B cell (primary cell): ENCODE results near the gene SLC43A3. TPM values are rescaled to one million over a fixed set of nuclear protein-coding genes. Genes with fewer than 3 reads are reported as not detected.

Experiments
- ATAC-seq: fragments of 200-7000 bp; cut with Tn5 transposase; one replicate; pipeline ENCODE4 v1.10.0; 2021; ENCODE audit warnings: low read depth, mild to moderate bottlenecking, moderate number of reproducible peaks, moderate library complexity
- CTCF ChIA-PET: fragments of 350-600 bp; sonication (Branson Sonifier 250); formaldehyde crosslinking; loops from one replicate; lab custom pipeline; 2021; ENCODE audit warnings: antibody characterized with exemption, inconsistent platforms; lab: Charles Lee
- POLR2A ChIA-PET: fragments of 350-600 bp; sonication (Branson Sonifier 250); formaldehyde crosslinking; loops from one replicate; lab custom pipeline; 2021; ENCODE audit warnings: antibody characterized with exemption; lab: Charles Lee
- DNase-seq: peaks from one replicate; pipeline ENCODE4 v3.0.0; 2013
- H2AFZ ChIP-seq: 2 replicates; pipeline ENCODE4 v1.6.1; 2012; ENCODE audit warnings: mild to moderate bottlenecking, low read depth, low read length; ENCODE audit not compliant: insufficient read depth, poor library complexity, severe bottlenecking
- H3K27ac ChIP-seq, 2 donors: 1 replicate in 1 of 2; 2 replicates in 1 of 2; pipeline ENCODE4 v1.5.1; 2012 to 2013; ENCODE audit warnings: low read length in 2 of 2, mild to moderate bottlenecking in 2 of 2, moderate library complexity in 1 of 2
- H3K27me3 ChIP-seq, 4 experiments: fragments of 200-600 bp in 1 of 4; sonication (generic) in 1 of 4; replicated peaks in 1 of 4; 1 replicate in 2 of 4; 2 replicates in 2 of 4; pipeline versions ENCODE4 v1.6.1 to v1.7.0; 2013 to 2016; ENCODE audit warnings: low read length in 3 of 4, mild to moderate bottlenecking in 2 of 4, mixed read lengths in 1 of 4, moderate library complexity in 1 of 4; ENCODE audit not compliant: insufficient read depth in 4 of 4, control insufficient read depth in 3 of 4; ENCODE audit errors: control extremely low read depth in 1 of 4
- H3K36me3 ChIP-seq, 2 experiments: replicated peaks in 1 of 2; 1 replicate in 1 of 2; 2 replicates in 1 of 2; pipeline versions ENCODE4 v1.6.1 to v1.7.1; 2013; ENCODE audit warnings: low read length in 1 of 2; ENCODE audit not compliant: insufficient read depth in 2 of 2, control insufficient read depth in 1 of 2; ENCODE audit errors: control extremely low read depth in 1 of 2, extremely low read depth in 1 of 2
- H3K4me1 ChIP-seq, 2 donors: fragments of 200-600 bp in 1 of 2; sonication (generic) in 1 of 2; 1 replicate in 1 of 2; 2 replicates in 1 of 2; pipeline versions ENCODE4 v1.5.1 to v1.6.1; 2013 to 2017; ENCODE audit warnings: low read length in 2 of 2; ENCODE audit not compliant: control insufficient read depth in 2 of 2, insufficient read depth in 2 of 2
- H3K4me2 ChIP-seq: replicated peaks from 2 replicates; pipeline ENCODE3; 2012; ENCODE audit warnings: mild to moderate bottlenecking, low read depth, low read length; ENCODE audit not compliant: poor library complexity, severe bottlenecking
- H3K4me3 ChIP-seq, 5 experiments: fragments of 200-600 bp in 1 of 5; sonication (generic) in 1 of 5; 1 replicate in 3 of 5; 2 replicates in 2 of 5; pipeline versions ENCODE4 v1.5.1 to v1.7.0; 2011 to 2016; ENCODE audit warnings: low read length in 4 of 5, mild to moderate bottlenecking in 4 of 5, low read depth in 2 of 5, control low read depth in 1 of 5, moderate library complexity in 1 of 5; ENCODE audit not compliant: insufficient read depth in 1 of 5; ENCODE audit errors: control extremely low read depth in 1 of 5, extremely low read depth in 1 of 5
- H3K79me2 ChIP-seq: fragments of 200-600 bp; sonication (generic); one replicate; pipeline ENCODE4 v1.6.0; 2016; ENCODE audit warnings: low read length; ENCODE audit not compliant: control insufficient read depth, insufficient read depth
- H3K9ac ChIP-seq: fragments of 200-600 bp; sonication (generic); 2 replicates; pipeline ENCODE4 v1.6.1; 2017; ENCODE audit warnings: mild to moderate bottlenecking, low read length, moderate library complexity
- H3K9me3 ChIP-seq, 3 donors: one replicate each; pipeline versions ENCODE4 v1.6.1 to v1.7.1; 2013; ENCODE audit warnings: low read length in 2 of 3; ENCODE audit not compliant: control insufficient read depth in 2 of 3, insufficient read depth in 1 of 3; ENCODE audit errors: control extremely low read depth in 1 of 3
- H4K20me1 ChIP-seq: 2 replicates; pipeline ENCODE4 v1.6.0; 2012; ENCODE audit warnings: mild to moderate bottlenecking, low read length; ENCODE audit not compliant: insufficient read depth, control insufficient read depth, poor library complexity, severe bottlenecking
- H3K27ac Mint-ChIP-seq: one replicate; pipeline ENCODE4 v1.8.0; 2021; ENCODE audit warnings: mixed read lengths
- H3K27me3 Mint-ChIP-seq: one replicate; pipeline ENCODE4 v1.8.0; 2021; ENCODE audit warnings: mixed read lengths
- H3K4me1 Mint-ChIP-seq: one replicate; pipeline ENCODE4 v1.8.0; 2021; ENCODE audit warnings: mixed read lengths
- H3K4me3 Mint-ChIP-seq: one replicate; pipeline ENCODE4 v1.8.0; 2021; ENCODE audit warnings: mixed read lengths
- H3K9me3 Mint-ChIP-seq: one replicate; pipeline ENCODE4 v1.8.0; 2022; ENCODE audit warnings: mixed read lengths; ENCODE audit not compliant: insufficient read depth
- EZH2 ChIP-seq: IDR thresholded peaks from 2 replicates; pipeline ENCODE4 v1.6.1; 2012; ENCODE audit warnings: borderline replicate concordance, low read depth, mild to moderate bottlenecking, moderate library complexity, low read length; ENCODE audit not compliant: insufficient read depth, poor library complexity, severe bottlenecking
- WGBS: methylation state at CpG from one replicate; pipeline ENCODE4 v1.1.5; 2013; ENCODE audit warnings: missing lambda C conversion rate; ENCODE audit not compliant: insufficient coverage; 5-methylcytosine and 5-hydroxymethylcytosine counted together
- intact Hi-C: fragments of 100-400 bp; cut with micrococcal nuclease; formaldehyde crosslinking; loops from one replicate; pipeline ENCODE4 v1.10.0; 2022
- polyA plus RNA-seq: library from polyadenylated mRNA; depleted of rRNA; stranded (reverse); fragments of >200 nt; gene quantifications from 2 replicates; pipeline ENCODE4 v1.2.3, GENCODE V29; 2012
- total RNA-seq, 2 donors: library from RNA; stranded (reverse); fragments of 120-200 nt in 1 of 2; gene quantifications; 1 replicate in 1 of 2; 2 replicates in 1 of 2; pipeline versions ENCODE4 v1.2.3 to v1.2.4, GENCODE V29; 2013 to 2022
- TF ChIP-seq, protein P1 (sequence below): fragments of 200-600 bp; IDR thresholded peaks from one replicate; pipeline ENCODE4 v1.8.0; 2022; ENCODE audit warnings: antibody characterized with exemption, mild to moderate bottlenecking

The SLC43A3 gene
- total and polyA plus RNA-seq, 2 donors (not counting 1 experiment from before 2014, with no cell fraction given), result 7.6 to 20.9 TPM

DNA sequence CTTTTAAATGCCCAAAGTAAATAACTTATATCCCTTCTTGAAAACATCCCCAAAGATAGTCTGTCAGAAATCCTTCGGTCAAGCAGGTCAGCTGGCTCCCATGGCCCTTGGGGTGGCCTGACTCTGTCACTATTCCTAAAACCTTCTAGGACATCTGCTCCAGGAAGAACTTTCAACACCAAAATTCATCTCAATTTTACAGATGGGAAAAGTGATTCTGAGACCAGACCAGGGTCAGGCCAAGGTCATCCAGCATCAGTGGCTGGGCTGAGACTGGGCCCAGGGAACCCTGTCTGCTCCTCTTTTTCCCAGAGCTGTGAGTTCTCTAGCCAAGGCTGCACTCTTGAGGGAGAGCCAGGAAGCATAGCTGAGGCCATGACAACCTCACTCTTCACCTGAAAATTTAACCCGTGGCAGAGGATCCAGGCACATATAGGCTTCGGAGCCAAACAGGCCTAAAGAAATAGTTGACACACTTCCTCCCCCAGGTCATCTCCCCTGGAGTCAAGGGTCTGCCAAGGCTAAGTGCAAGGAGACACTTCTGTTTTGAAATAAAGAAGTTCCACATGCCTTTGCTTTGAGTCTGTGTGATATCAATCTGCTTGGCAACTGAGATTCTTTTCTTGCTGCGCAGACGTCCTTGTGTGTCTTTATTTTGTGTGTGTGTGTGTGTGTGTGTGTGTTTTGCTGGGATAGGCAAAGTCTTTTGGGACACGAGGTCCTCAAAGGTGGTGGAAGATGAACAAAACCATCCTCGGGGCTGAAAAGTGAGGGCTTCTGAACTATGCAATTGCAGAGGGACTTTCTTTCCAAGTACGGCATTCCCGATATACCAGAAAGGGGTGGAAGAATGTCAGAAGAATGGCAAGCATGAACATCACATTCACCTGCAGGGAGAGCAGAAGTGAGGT is 19.7 kb downstream of the SLC43A3 start:
- Mint-ChIP-seq H3K9me3 (no peaks in the 10 kb centered on the region), H3K27ac (no peak overlapping the region), H3K4me3 (no peak overlapping the region), H3K27me3 (no peaks in the 10 kb centered on the region), H3K4me1 (peaks cover 11% of the 10 kb centered on the region)
- POLR2A ChIA-PET, result no interaction called here
- CTCF ChIA-PET, result no interaction called here
- DNase-seq, result no peak
- intact Hi-C loops, result no loop called here
- TF ChIP-seq EZH2, result no peak
- TF ChIP-seq, protein P1, sequence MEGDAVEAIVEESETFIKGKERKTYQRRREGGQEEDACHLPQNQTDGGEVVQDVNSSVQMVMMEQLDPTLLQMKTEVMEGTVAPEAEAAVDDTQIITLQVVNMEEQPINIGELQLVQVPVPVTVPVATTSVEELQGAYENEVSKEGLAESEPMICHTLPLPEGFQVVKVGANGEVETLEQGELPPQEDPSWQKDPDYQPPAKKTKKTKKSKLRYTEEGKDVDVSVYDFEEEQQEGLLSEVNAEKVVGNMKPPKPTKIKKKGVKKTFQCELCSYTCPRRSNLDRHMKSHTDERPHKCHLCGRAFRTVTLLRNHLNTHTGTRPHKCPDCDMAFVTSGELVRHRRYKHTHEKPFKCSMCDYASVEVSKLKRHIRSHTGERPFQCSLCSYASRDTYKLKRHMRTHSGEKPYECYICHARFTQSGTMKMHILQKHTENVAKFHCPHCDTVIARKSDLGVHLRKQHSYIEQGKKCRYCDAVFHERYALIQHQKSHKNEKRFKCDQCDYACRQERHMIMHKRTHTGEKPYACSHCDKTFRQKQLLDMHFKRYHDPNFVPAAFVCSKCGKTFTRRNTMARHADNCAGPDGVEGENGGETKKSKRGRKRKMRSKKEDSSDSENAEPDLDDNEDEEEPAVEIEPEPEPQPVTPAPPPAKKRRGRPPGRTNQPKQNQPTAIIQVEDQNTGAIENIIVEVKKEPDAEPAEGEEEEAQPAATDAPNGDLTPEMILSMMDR, result no peak
- H3K4me3 ChIP-seq, result no peak overlapping the region
- H3K9me3 ChIP-seq, result peaks cover 0 to 3% (median 0%) of the 10 kb centered on the region in 3 donors
- WGBS, result 95% methylated on average over 9 of the region's 9 CpGs
- no peaks in the 10 kb centered on the region for H3K79me2 ChIP-seq
- no peak overlapping the region for H3K4me2 ChIP-seq
- no peak overlapping the region for H3K9ac ChIP-seq
- H3K27ac ChIP-seq, result no peak overlapping the region
- H2AFZ ChIP-seq, result no peak overlapping the region
- H3K27me3 ChIP-seq, result no peaks in the 10 kb centered on the region
- H4K20me1 ChIP-seq, result no peaks in the 10 kb centered on the region
- no peak for ATAC-seq
- no peaks in the 10 kb centered on the region for H3K4me1 ChIP-seq
- H3K36me3 ChIP-seq, result peaks cover 2 to 8% of the 10 kb centered on the region in 2 experiments

DNA sequence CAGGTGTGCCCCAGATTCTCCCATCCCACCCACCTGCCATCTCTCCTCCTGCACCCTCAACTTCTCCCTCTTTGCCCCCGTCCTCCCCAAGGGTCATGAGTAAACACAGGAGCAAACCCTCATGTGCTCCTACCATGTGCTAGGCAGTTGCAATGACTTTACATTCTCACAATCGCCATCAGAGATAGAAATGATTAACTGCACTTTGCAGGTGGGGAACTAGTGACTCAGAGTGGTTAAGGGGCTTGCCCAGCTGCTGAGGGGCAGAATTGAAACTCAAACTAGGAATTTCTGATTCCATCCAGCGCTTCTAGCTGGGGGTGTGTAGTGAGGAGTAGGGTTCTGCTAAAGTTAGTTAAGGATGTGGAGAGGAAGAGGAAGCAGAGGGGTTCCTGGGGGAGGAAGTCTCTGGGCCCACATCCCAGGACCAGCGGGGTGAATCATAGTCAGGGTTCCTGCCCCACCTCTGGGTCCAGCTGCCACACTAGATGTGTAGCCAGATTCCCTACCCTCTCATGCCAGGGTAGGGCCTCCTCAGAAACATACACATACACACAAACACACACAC is 20.5 kb downstream of the SLC43A3 start:
- peaks cover 2 to 8% of the 10 kb centered on the region in 2 experiments for H3K36me3 ChIP-seq
- peak; percentile 28 for ATAC-seq
- Mint-ChIP-seq H3K27me3 (no peaks in the 10 kb centered on the region), H3K4me1 (peaks cover 11% of the 10 kb centered on the region), H3K4me3 (no peak overlapping the region), H3K27ac (peak overlapping the region; percentile 46), H3K9me3 (no peaks in the 10 kb centered on the region)
- H3K27ac ChIP-seq, result no peak overlapping the region
- ChIA-PET CTCF (no interaction called here), POLR2A (no interaction called here)
- H3K4me1 ChIP-seq, result no peaks in the 10 kb centered on the region
- no peaks in the 10 kb centered on the region for H4K20me1 ChIP-seq
- no peak overlapping the region for H2AFZ ChIP-seq
- intact Hi-C loops, result no loop called here
- H3K79me2 ChIP-seq, result no peaks in the 10 kb centered on the region
- H3K4me3 ChIP-seq, result no peak overlapping the region
- H3K9me3 ChIP-seq, result peaks cover 0 to 3% (median 0%) of the 10 kb centered on the region in 3 donors
- no peaks in the 10 kb centered on the region for H3K27me3 ChIP-seq
- no peak overlapping the region for H3K4me2 ChIP-seq
- no peak for DNase-seq
- no peak for TF ChIP-seq EZH2
- TF ChIP-seq, protein P1, result no peak
- H3K9ac ChIP-seq, result no peak overlapping the region
- WGBS, result 13% methylated on average over 3 of the region's 4 CpGs
